ENCODE measurements around the gene CREB3L2. TPM values are rescaled to one million over a fixed set of nuclear protein-coding genes. Genes with fewer than 3 reads are reported as not detected.

The CREB3L2 gene
- polyA plus RNA-seq, 1 of the 3 experiments (the other 2 are of a cell fraction): 22.9 TPM

DNA sequence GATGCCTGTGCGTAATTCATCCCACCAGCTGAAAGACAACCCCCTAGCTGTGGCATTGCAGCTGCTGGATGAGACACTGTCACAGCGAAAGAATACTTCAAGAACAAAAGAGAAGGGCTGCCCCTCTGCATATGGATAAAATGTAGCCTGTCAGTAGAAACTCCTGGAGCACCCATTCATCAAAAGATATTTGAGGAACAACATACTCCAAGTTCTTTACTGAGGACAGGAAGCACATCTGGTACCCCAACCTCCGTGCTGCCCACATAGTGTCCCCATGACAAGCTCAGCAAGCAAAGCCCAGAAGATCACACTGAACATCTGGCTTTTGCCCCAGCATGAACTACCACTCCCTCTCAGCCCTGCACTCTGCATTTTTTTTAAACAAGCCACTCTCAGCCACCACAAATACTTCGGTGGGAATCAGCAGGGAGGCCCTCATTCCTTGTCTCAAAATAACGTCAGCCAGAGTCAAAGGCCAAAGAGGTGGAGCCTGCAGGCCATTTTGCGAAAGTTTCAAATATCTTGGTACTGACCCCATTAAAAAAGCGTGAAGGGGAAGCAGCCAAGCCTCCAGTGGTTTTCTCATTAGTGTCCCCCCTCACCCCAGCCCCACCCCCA is 1.7 kb downstream of the CREB3L2 start:
- Histone ChIP-seq H3K9me2 (no peaks in the 10 kb centered on the region), H3K4me2 (peak overlapping the region; percentile 89), H3K79me2 (ENCODE audit: insufficient read depth) (peaks cover 68% of the 10 kb centered on the region), H3F3A (replicated peaks; ENCODE audit: insufficient read depth) (peaks cover 7% of the 10 kb centered on the region), H3K27ac (ENCODE audit: low read depth in 2 of 2, low read length in 1 of 2) (peak overlapping the region; percentile 88 to 90), H4K20me1 (ENCODE audit: insufficient read depth) (no peaks in the 10 kb centered on the region; the same call in 1 of the 2 replicates), H3K9ac (peak overlapping the region; percentile 87), H2AFZ (ENCODE audit: low read depth) (no peak overlapping the region), H3K36me3 (replicated peaks in 1 of 2; ENCODE audit: control insufficient read depth in 1 of 2, insufficient read depth in 2 of 2, low read length in 1 of 2) (no peaks in the 10 kb centered on the region), H3K4me3 (ENCODE audit: low read depth in 2 of 2, low read length in 1 of 2) (peak overlapping the region; percentile 84 to 93), H3K27me3 (ENCODE audit: insufficient read depth) (no peaks in the 10 kb centered on the region), H3K4me1 (ENCODE audit: control insufficient read depth in 1 of 2, insufficient read depth in 2 of 2, low read depth in 1 of 2, low read length in 1 of 2) (peaks cover 14 to 42% of the 10 kb centered on the region in 2 experiments; a peak in 3 of 4 replicates), H3K9me3 (no peaks in the 10 kb centered on the region)
- TF ChIP-seq GABPA (IDR thresholded peaks at IDR 0.05; ENCODE audit: low read depth) (no peak), EP300 (IDR thresholded peaks at IDR 0.05; ENCODE audit: borderline replicate concordance in 1 of 2, low read depth in 1 of 2, low read length in 1 of 2) (peak in 1 of 2 experiments; percentile 45; a peak in 1 of 4 replicates), YY1 (IDR thresholded peaks at IDR 0.05; ENCODE audit: low read depth) (peak; percentile 59; the same call in 1 of the 2 replicates), TCF12 (IDR thresholded peaks at IDR 0.05) (peak; percentile 62)
- TF ChIP-seq, protein P1, sequence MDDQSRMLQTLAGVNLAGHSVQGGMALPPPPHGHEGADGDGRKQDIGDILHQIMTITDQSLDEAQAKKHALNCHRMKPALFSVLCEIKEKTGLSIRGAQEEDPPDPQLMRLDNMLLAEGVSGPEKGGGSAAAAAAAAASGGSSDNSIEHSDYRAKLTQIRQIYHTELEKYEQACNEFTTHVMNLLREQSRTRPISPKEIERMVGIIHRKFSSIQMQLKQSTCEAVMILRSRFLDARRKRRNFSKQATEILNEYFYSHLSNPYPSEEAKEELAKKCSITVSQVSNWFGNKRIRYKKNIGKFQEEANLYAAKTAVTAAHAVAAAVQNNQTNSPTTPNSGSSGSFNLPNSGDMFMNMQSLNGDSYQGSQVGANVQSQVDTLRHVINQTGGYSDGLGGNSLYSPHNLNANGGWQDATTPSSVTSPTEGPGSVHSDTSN (IDR thresholded peaks at IDR 0.05): 0 out of 2 replicates have a peak, but pooled peaks have one; percentile 5
- TF ChIP-seq, protein P2, sequence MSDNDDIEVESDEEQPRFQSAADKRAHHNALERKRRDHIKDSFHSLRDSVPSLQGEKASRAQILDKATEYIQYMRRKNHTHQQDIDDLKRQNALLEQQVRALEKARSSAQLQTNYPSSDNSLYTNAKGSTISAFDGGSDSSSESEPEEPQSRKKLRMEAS (IDR thresholded peaks at IDR 0.05; ENCODE audit: low read depth): peak; percentile 48; the same call in 1 of the 2 replicates
- CTCF ChIA-PET: interaction anchor here (1.3 to 22.5 kb wide), 9 partner anchors 9 to 739 kb away, joined by 4 to 642 read pairs (median 12); no protein-coding TSS in a partner anchor
- no peak for DNase-seq
- WGBS (ENCODE audit: low lambda C conversion rate): 20% methylated on average over 7 of the region's 7 CpGs
- POLR2A ChIA-PET: interaction anchor here (1.0 kb wide), 1 partner anchor 154 kb away, joined by 4 read pairs; the partner anchor contains the start of gene DGKI

DNA sequence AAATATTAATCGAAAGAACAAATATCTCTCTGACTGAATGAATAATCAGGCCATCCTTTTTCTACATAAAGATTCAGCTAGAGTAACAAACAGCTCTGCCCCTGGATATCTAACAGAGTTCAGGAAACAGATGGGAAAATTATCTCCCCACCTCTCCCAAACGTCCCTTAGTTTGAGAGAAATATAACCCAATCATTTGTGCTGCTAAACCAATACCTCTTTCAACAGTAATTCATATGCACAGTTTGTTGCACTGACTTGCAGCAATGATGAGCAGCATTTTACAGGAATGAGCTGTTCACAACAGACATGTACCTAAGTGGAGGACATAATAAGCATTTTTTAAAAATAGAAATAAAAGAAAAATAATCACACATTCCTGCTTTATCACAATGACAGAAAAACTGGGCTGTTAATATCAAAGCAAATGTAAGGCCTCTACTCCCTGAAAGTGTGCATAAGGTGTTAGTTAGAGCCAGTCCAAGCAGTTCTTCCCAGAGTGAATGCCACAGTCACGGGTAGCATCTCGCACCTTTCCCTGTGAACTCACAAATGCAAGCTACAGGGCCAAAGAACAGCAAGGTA is 2.3 kb downstream of the CREB3L2 start:
- peak overlapping the region; percentile 84 to 93 for H3K4me3 ChIP-seq (ENCODE audit: low read depth in 2 of 2, low read length in 1 of 2)
- H3K4me2 ChIP-seq: peak overlapping the region; percentile 89
- H3F3A ChIP-seq (replicated peaks; ENCODE audit: insufficient read depth): peaks cover 10% of the 10 kb centered on the region
- no peak for DNase-seq
- 62% methylated on average over 4 of the region's 4 CpGs for WGBS (ENCODE audit: low lambda C conversion rate)
- H2AFZ ChIP-seq (ENCODE audit: low read depth): no peak overlapping the region
- TF ChIP-seq, protein P1 (IDR thresholded peaks at IDR 0.05): no peak
- TF ChIP-seq FOSL2 (IDR thresholded peaks at IDR 0.05; ENCODE audit: borderline replicate concordance, low read depth) (no peak), RXRA (IDR thresholded peaks at IDR 0.05; ENCODE audit: borderline replicate concordance, low read depth) (no peak), SMC3 (IDR thresholded peaks at IDR 0.05; ENCODE audit: low read depth, low read length) (no peak), CHD2 (IDR thresholded peaks at IDR 0.05; ENCODE audit: low read length, partially characterized antibody) (no peak), YY1 (IDR thresholded peaks at IDR 0.05; ENCODE audit: low read depth) (no peak), MEF2A (IDR thresholded peaks at IDR 0.05; ENCODE audit: borderline replicate concordance, low read depth) (no peak), RCOR1 (IDR thresholded peaks at IDR 0.05; ENCODE audit: low read length) (no peak), FOXJ3 (CRISPR knock-in tag; IDR thresholded peaks at IDR 0.05) (no peak)
- TF ChIP-seq, protein P3, sequence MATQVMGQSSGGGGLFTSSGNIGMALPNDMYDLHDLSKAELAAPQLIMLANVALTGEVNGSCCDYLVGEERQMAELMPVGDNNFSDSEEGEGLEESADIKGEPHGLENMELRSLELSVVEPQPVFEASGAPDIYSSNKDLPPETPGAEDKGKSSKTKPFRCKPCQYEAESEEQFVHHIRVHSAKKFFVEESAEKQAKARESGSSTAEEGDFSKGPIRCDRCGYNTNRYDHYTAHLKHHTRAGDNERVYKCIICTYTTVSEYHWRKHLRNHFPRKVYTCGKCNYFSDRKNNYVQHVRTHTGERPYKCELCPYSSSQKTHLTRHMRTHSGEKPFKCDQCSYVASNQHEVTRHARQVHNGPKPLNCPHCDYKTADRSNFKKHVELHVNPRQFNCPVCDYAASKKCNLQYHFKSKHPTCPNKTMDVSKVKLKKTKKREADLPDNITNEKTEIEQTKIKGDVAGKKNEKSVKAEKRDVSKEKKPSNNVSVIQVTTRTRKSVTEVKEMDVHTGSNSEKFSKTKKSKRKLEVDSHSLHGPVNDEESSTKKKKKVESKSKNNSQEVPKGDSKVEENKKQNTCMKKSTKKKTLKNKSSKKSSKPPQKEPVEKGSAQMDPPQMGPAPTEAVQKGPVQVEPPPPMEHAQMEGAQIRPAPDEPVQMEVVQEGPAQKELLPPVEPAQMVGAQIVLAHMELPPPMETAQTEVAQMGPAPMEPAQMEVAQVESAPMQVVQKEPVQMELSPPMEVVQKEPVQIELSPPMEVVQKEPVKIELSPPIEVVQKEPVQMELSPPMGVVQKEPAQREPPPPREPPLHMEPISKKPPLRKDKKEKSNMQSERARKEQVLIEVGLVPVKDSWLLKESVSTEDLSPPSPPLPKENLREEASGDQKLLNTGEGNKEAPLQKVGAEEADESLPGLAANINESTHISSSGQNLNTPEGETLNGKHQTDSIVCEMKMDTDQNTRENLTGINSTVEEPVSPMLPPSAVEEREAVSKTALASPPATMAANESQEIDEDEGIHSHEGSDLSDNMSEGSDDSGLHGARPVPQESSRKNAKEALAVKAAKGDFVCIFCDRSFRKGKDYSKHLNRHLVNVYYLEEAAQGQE (IDR thresholded peaks at IDR 0.05; ENCODE audit: low read depth, low read length): no peak
- ChIA-PET POLR2A (interaction anchor here (1.0 kb wide), 1 partner anchor 153 kb away, joined by 4 read pairs; the partner anchor contains the start of gene DGKI), CTCF (interaction anchor here (1.1 to 22.5 kb wide), 8 partner anchors 9 to 739 kb away, joined by 3 to 642 read pairs (median 8); no protein-coding TSS in a partner anchor)
- H3K36me3 ChIP-seq (replicated peaks in 1 of 2; ENCODE audit: control insufficient read depth in 1 of 2, insufficient read depth in 2 of 2, low read length in 1 of 2): no peaks in the 10 kb centered on the region
- H3K27ac ChIP-seq (ENCODE audit: low read depth in 2 of 2, low read length in 1 of 2): peak overlapping the region; percentile 88 to 90
- H3K9me3 ChIP-seq: no peaks in the 10 kb centered on the region
- H3K9me2 ChIP-seq: no peaks in the 10 kb centered on the region
- H3K4me1 ChIP-seq (ENCODE audit: control insufficient read depth in 1 of 2, insufficient read depth in 2 of 2, low read depth in 1 of 2, low read length in 1 of 2): peaks cover 14 to 42% of the 10 kb centered on the region in 2 experiments; a peak in 3 of 4 replicates
- no peaks in the 10 kb centered on the region for H3K27me3 ChIP-seq (ENCODE audit: insufficient read depth)
- no peaks in the 10 kb centered on the region; the same call in 1 of the 2 replicates for H4K20me1 ChIP-seq (ENCODE audit: insufficient read depth)
- H3K9ac ChIP-seq: peak overlapping the region; percentile 87
- peaks cover 74% of the 10 kb centered on the region for H3K79me2 ChIP-seq (ENCODE audit: insufficient read depth)

All from SK-N-SH (cell line).